HG03571 (cell line): ENCODE measurements around the gene CEP83.
"Not testable (repeated sequence)": the region's sequence is repeated elsewhere in the genome, so short reads cannot be mapped to it uniquely, and the experiment has no call there.

Experiments
- ATAC-seq: cut with Tn5 transposase; IDR thresholded peaks from one replicate; pipeline ENCODE4 v1.9.1; 2021; ENCODE audit not compliant: unreplicated experiment

The CEP83 gene

DNA sequence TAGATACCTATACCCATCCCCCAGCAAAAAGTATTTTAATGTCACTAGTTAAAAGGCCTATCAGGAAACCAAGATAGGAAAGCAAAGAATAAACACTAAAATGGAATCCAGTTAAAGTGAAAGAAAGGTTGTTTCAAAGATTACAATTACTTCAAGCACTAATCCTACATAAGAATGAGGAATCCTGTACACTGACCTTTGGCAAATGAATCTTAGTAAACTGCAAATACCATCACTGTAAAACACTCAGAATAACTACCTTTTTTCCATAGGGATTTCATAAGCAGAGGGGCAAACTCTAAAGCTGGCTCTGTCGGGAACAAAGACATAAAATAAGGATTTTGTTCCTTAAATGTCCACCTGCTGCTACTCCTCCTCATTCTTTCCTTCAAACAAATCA, 25.9 kb downstream of the CEP83 start:
- no peak for ATAC-seq

GRCh38 chr12:94430304-94430703, 29.4 kb downstream of the CEP83 start:
- ATAC-seq, result no peak

DNA sequence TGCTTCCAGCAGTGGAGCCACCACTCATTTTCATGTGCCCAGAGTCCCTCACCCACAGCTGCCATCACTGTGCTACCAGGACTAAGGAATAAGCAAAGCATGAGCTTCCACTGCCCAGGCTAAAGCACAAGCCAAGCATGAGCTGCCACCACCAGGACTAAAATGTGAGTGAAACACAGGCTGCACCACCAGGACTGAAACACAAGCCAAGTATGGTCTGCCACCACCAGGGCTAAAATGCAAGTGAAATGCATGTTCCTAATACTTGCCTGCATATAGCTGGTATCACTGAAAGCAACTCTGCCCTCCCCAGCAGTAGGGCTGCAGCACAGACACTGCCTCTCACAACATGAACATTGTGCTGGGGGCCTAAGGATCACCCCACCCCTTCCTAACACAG, 30.0 kb downstream of the CEP83 start:
- ATAC-seq, result no peak

GRCh38 chr12:94429191-94429590, 30.5 kb downstream of the CEP83 start:
- ATAC-seq, result no peak

- no peak for ATAC-seq
Measured at GRCh38 chr12:94427501-94428381, 31.9 kb downstream of the CEP83 start.

- no peak for ATAC-seq
Measured at GRCh38 chr12:94426049-94426448, 33.6 kb downstream of the CEP83 start.

GRCh38 chr12:94424830-94425229, 34.8 kb downstream of the CEP83 start:
- ATAC-seq, result not testable (repeated sequence)

- no peak for ATAC-seq
Measured at GRCh38 chr12:94421868-94422740, 37.6 kb downstream of the CEP83 start.

DNA sequence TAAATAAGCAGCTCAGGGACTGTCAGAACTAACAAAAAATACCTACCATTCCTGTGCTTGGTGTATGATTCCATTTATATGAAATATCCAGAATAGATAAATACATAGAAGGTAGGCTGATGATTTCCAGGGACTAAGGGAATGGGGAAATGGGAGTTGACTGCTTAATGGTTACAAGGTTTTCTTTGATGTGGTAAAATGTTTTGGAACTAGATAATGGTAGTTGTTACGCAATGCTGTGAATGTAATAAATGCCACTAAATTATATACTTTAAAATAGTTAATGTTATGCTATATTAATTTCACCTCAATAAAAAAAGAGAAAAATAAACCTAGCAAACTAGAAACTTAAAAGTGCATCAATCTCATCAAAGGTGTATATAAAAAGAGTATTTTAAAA, 41.1 kb downstream of the CEP83 start:
- ATAC-seq, result no peak

DNA sequence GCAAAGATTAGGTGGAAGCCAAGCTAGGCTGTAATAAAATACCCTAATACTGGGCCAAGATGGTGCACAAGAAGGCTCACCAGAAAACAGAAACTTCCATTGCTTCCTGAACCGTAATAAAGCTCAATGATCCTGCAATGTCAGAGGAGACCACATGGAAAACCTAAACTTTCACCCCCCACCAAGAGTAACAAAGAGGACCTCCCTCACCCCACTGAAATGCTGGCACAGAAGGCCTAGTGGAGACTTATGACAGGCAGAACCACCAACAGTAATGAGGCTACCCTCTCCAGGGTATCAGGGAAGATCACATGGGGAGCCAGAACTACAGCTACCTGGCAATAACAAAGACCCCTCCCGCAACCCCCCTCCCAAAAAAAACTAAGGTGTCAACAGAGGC, 43.1 kb downstream of the CEP83 start:
- ATAC-seq, result no peak

DNA sequence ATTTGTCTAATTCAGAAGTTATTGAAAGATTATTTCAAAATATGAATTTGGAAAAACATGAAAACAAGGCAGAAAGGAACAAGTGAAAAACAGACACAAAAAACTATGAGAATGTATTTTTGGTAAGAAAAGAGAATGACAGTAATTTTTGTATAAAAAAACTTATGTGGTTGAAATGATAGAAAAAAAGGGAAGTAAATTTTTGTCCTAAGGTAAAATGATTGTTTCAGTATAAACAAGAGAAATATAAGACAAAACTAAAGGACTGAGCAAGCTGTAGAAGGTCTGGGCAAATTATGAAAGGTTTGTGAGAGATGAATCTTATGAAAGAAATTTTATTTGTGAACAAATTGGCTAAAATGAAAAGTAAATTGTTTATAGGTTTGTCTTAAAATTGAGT, 44.6 kb downstream of the CEP83 start:
- ATAC-seq, result no peak

GRCh38 chr12:94405413-94406116, 54.1 kb downstream of the CEP83 start:
- peak; percentile 70 for ATAC-seq

DNA sequence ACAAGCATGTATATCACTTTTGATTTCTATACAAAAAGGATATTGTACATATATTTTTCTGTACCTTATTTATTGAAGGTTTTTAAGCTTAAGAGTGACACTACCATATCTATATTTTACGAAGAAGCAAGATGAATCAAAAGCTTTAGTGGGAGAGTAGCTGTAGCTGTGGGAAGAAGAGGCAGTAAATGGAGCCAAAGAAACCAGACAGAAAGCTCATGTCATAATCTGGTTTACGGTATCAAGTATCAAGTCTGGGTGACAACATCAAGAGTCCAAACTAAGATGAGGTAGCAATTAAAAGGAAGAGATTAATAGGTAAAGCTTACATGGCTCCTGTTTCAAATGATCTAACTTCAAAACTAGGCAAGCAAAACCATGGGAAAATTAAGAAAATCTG, 54.8 kb downstream of the CEP83 start:
- ATAC-seq, result no peak

DNA sequence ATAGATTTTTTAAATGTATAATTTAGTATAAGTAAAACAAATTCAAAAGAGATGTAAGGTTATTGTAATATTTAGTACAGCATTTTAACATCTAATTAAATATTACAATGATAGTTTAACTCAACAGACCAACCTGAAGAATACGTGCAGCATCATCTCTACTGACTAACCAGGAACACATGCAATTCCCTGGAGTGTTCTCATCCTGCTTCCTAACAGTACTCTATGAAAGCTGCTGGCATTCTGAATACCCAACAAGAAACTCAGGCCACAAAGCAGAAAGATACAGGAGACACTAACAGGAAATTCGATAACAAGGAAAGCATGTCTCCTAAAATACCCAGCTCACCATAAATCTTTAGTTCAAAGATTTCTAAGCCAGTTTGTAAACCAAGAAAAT, 58.3 kb downstream of the CEP83 start:
- no peak for ATAC-seq

DNA sequence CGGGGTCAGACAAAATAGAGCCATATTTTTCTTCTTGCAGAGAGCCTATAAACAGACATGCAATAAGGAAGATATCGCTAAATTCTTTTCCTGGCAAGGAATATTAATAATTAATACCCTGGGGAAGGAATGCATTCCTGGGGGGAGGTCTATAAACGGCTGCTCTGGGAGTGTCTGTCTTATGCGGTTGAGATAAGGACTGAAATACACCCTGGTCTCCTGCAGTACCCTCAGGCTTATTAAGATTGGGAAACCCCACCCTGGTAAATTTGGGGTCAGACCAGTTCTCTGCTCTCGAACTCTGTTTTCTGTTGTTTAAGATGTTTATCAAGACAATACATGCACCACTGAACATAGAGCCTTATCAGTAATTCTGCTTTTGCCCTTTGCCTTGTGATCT, 61.0 kb downstream of the CEP83 start:
- not testable (repeated sequence) for ATAC-seq

DNA sequence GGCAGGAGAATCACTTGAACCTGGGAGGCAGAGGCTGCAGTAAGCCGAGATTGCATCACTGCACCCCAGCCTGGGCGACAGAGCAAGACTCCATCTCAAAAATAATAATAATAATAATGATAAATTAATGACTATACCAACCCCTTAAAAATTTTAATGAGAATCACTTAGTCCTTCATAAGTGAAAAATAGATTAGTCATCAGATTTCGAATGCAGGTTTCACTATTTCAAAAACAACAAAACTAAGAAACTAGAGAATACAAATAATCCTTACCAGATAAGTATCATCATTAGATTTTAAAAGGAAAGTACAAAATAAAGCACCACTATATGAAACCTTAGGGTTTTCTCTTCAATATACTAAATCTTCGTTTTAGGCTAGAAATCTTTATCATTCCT, 62.3 kb downstream of the CEP83 start:
- no peak for ATAC-seq

DNA sequence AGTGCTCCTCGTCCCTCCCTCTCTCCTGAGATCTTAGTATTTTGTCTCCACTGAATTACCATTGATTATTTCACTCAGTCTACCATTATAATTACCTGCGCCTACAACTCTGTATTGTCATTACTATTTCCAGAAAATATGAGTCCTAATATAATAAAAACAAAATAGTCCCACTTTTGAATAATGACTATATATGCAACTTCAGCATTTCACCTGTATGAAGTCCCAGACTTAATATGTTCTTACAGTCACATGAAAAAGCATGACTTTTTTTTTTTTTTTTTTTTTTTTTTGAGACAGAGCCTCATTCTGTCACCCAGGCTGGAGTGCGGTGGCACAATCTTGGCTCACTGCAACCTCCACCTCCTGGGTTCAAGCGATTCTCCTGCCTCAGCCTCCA, 63.7 kb downstream of the CEP83 start:
- not testable (repeated sequence) for ATAC-seq

GRCh38 chr12:94390130-94390485, 69.6 kb downstream of the CEP83 start:
- ATAC-seq, result no peak

- ATAC-seq, result not testable (repeated sequence)
Measured at GRCh38 chr12:94389482-94390129, 70.1 kb downstream of the CEP83 start.

GRCh38 chr12:94386422-94386821, 73.2 kb downstream of the CEP83 start:
- ATAC-seq, result no peak

GRCh38 chr12:94384030-94384429, 75.6 kb downstream of the CEP83 start:
- no peak for ATAC-seq
